PFSK-1 (cell line): ENCODE data around the gene DHRS7.

ENCODE experiments used
- FOXP2 ChIP-seq: optimal IDR thresholded peaks from 2 replicates; pipeline ENCODE3; 2011; ENCODE audit warnings: borderline replicate concordance, control low read depth, inconsistent platforms; ENCODE audit not compliant: insufficient read depth; ENCODE audit errors: extremely low read length, extremely low read depth
- POLR2AphosphoS5 ChIP-seq: IDR thresholded peaks from 2 replicates; pipeline ENCODE4 v1.6.1; 2012; ENCODE audit warnings: low read depth, mild to moderate bottlenecking, control low read depth, low read length, moderate library complexity
- REST ChIP-seq, 2 experiments: IDR thresholded peaks; 2 replicates each; pipeline versions ENCODE4 v1.6.1 to v1.8.0; 2011 to 2012; ENCODE audit warnings: low read depth in 2 of 2, low read length in 2 of 2, control low read depth in 1 of 2, inconsistent platforms in 1 of 2, mild to moderate bottlenecking in 1 of 2, moderate library complexity in 1 of 2; ENCODE audit not compliant: insufficient read depth in 1 of 2
- SIN3A ChIP-seq: IDR thresholded peaks from 2 replicates; pipeline ENCODE4 v1.6.1; 2012; ENCODE audit warnings: mild to moderate bottlenecking, low read length, moderate library complexity, borderline replicate concordance; ENCODE audit not compliant: insufficient read depth
- TAF1 ChIP-seq: IDR thresholded peaks from 2 replicates; pipeline ENCODE4 v1.6.1; 2012; ENCODE audit warnings: low read length, control low read depth, borderline replicate concordance; ENCODE audit not compliant: insufficient read depth

Gene DHRS7

GRCh38 chr14:60184146-60184904 is 19.1 kb upstream of the DHRS7 start:
- TF ChIP-seq REST (IDR thresholded peaks at IDR 0.05; ENCODE audit: insufficient read depth in 1 of 2, low read depth in 2 of 2, low read length in 2 of 2) (no peak), SIN3A (no peak), FOXP2 (no peak), POLR2AphosphoS5 (no peak), TAF1 (no peak)

- TF ChIP-seq FOXP2 (no peak), SIN3A (no peak), POLR2AphosphoS5 (no peak), TAF1 (no peak), REST (IDR thresholded peaks at IDR 0.05; ENCODE audit: insufficient read depth in 1 of 2, low read depth in 2 of 2, low read length in 2 of 2) (no peak)
Measured at GRCh38 chr14:60183741-60184140, 18.5 kb upstream of the DHRS7 start.

- TF ChIP-seq SIN3A (no peak), POLR2AphosphoS5 (no peak), REST (IDR thresholded peaks at IDR 0.05; ENCODE audit: insufficient read depth in 1 of 2, low read depth in 2 of 2, low read length in 2 of 2) (no peak), FOXP2 (no peak), TAF1 (no peak)
Measured at GRCh38 chr14:60183138-60183537, 17.9 kb upstream of the DHRS7 start.

- TF ChIP-seq POLR2AphosphoS5 (no peak), FOXP2 (no peak), REST (IDR thresholded peaks at IDR 0.05; ENCODE audit: insufficient read depth in 1 of 2, low read depth in 2 of 2, low read length in 2 of 2) (no peak), TAF1 (no peak), SIN3A (no peak)
Measured at GRCh38 chr14:60179431-60179869, 14.3 kb upstream of the DHRS7 start.
